ENCODE results near the gene B4GALNT3. TPM values are rescaled to one million over a fixed set of nuclear protein-coding genes. Genes with fewer than 3 reads are reported as not detected.

B4GALNT3 gene
- total and polyA plus RNA-seq, 2 experiments from 2014 or later, result 2.8 to 15.8 TPM

DNA sequence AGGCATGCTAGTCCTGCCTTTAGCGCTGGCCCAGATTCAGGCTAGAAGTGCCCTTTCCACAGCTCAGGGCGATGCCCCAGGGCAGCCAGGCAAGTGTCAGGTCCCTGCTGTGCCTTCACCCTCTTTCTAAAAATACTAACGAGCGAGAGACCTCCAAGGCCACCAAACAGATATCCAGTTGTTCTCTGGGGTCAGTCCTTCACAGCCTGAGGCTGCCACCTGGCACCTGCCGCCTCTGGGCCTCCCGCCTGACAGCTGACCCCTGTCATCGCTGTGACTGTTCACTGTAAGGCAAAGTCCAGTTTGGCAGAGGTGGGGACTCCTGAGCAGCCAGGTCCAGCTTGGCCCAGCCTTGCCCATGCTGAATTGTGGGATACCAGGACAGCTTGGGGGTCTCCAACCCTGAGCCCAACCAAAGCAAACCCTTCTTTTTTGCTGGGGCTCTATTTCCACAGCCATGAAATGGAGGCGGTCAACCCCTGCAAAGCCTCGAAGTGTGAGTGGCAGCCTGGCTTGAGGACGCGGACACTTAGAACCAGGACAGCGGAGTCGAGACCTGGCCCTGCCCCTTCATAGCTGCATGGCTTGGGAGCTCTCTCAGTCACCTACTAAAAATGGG is 123.6 kb downstream of the B4GALNT3 start:
- H4K20me1 ChIP-seq (replicated peaks; ENCODE audit: insufficient read depth), result no peaks in the 10 kb centered on the region
- H3K9me2 ChIP-seq (ENCODE audit: insufficient read depth), result no peaks in the 10 kb centered on the region
- ATAC-seq, result no peak
- Mint-ChIP-seq H3K27ac (no peak overlapping the region), H3K4me1 (peaks cover 13% of the 10 kb centered on the region), H3K9me3 (peaks cover 4% of the 10 kb centered on the region; the same call in 2 of the 3 replicates), H3K36me3 (ENCODE audit: low read depth) (no peaks in the 10 kb centered on the region), H3K4me3 (no peak overlapping the region), H3K27me3 (ENCODE audit: insufficient read depth, low read depth, poor library complexity) (peaks cover 4% of the 10 kb centered on the region)
- H3K4me3 ChIP-seq, result no peak overlapping the region
- TF ChIP-seq, protein P1, sequence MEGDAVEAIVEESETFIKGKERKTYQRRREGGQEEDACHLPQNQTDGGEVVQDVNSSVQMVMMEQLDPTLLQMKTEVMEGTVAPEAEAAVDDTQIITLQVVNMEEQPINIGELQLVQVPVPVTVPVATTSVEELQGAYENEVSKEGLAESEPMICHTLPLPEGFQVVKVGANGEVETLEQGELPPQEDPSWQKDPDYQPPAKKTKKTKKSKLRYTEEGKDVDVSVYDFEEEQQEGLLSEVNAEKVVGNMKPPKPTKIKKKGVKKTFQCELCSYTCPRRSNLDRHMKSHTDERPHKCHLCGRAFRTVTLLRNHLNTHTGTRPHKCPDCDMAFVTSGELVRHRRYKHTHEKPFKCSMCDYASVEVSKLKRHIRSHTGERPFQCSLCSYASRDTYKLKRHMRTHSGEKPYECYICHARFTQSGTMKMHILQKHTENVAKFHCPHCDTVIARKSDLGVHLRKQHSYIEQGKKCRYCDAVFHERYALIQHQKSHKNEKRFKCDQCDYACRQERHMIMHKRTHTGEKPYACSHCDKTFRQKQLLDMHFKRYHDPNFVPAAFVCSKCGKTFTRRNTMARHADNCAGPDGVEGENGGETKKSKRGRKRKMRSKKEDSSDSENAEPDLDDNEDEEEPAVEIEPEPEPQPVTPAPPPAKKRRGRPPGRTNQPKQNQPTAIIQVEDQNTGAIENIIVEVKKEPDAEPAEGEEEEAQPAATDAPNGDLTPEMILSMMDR (conservative IDR thresholded peaks at IDR 0.05; ENCODE audit: low read depth in 2 of 2), result no peak
- no peak for TF ChIP-seq NANOG (IDR thresholded peaks at IDR 0.05; ENCODE audit: borderline replicate concordance)
- no peaks in the 10 kb centered on the region for H3K27me3 ChIP-seq (ENCODE audit: insufficient read depth)
- 0 out of 2 replicates have a peak, but pooled peaks cover 7% of the 10 kb centered on the region for H3K4me1 ChIP-seq (ENCODE audit: insufficient read depth)
- no peak overlapping the region for H3K4me2 ChIP-seq
- H2AFZ ChIP-seq, result no peak overlapping the region
- no peaks in the 10 kb centered on the region for H3K36me3 ChIP-seq (ENCODE audit: insufficient read depth)
- DNase-seq (ENCODE audit: low spot score), result no peak
- H3K27ac ChIP-seq (ENCODE audit: low read depth), result no peak overlapping the region
- H3K79me2 ChIP-seq (replicated peaks; ENCODE audit: insufficient read depth), result no peaks in the 10 kb centered on the region
- no peaks in the 10 kb centered on the region; the same call in 1 of the 2 replicates for H3F3A ChIP-seq (replicated peaks; ENCODE audit: low read depth)

DNA sequence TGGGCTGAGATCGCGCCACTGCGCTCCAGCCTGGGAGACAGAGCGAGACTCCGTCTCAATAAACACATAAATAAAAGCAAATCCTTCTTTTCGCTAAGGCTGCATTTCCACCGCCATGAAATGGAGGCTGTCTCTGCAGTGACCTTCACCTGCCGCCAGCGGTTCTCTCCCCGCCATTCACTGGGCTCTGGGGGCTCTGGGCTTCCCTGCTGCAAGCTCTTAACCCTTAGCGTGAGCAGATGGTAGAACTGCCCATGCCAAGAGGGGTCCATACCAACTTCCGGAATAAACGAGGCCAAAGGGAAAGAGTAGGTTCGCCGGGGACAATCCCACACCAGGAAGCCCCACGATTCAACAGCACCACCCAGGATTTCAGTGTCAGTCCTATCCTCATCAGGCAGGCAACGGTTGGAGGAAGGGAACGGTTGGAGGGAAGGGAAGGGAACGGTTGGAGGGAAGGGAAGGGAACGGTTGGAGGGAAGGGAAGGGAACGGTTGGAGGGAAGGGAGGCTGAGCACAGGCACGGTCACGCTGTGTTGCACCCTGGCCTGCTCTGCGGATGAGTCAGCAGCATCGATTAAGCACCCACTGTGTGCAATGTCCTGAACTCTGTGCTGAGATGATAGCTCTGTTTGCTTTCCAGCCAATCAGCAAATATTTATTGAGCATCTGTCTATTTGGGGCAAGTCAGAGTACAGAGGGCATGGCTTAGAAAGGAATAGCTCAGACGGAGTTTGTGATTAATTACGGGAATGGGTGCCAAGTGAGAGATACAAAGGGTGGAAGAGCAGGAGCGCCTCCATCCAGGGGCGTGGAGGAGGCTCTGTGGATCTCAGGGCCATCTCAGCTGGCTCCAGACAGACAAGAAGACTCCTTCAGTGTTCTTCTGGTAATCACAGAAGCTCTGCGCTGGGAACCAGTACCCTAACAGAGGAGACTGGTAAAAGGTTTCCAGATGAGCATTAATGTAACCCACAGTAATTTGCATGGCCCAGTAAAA is 125.6 kb downstream of the B4GALNT3 start:
- Histone ChIP-seq H4K20me1 (replicated peaks; ENCODE audit: insufficient read depth) (no peaks in the 10 kb centered on the region), H3K36me3 (ENCODE audit: insufficient read depth) (no peaks in the 10 kb centered on the region), H3K4me1 (ENCODE audit: insufficient read depth) (no peaks in the 10 kb centered on the region), H3K9me2 (ENCODE audit: insufficient read depth) (no peaks in the 10 kb centered on the region), H3F3A (replicated peaks; ENCODE audit: low read depth) (no peaks in the 10 kb centered on the region), H2AFZ (no peak overlapping the region), H3K27ac (ENCODE audit: low read depth) (no peak overlapping the region), H3K27me3 (ENCODE audit: insufficient read depth) (no peaks in the 10 kb centered on the region), H3K79me2 (replicated peaks; ENCODE audit: insufficient read depth) (no peaks in the 10 kb centered on the region), H3K4me2 (no peak overlapping the region), H3K4me3 (no peak overlapping the region)
- no peaks in the 10 kb centered on the region for H3K36me3 Mint-ChIP-seq (ENCODE audit: low read depth)
- ATAC-seq (no peak), DNase-seq (ENCODE audit: low spot score) (no peak)
- no peak overlapping the region for H3K27ac Mint-ChIP-seq
- no peaks in the 10 kb centered on the region; the same call in 2 of the 3 replicates for H3K4me1 Mint-ChIP-seq
- peaks cover 4% of the 10 kb centered on the region for H3K27me3 Mint-ChIP-seq (ENCODE audit: insufficient read depth, low read depth, poor library complexity)
- peaks cover 4% of the 10 kb centered on the region; the same call in 2 of the 3 replicates for H3K9me3 Mint-ChIP-seq
- no peak overlapping the region for H3K4me3 Mint-ChIP-seq
- TF ChIP-seq EZH2phosphoT487 (IDR thresholded peaks at IDR 0.05; ENCODE audit: unreplicated experiment) (no peak), EZH2 (IDR thresholded peaks at IDR 0.05; ENCODE audit: low read depth, unreplicated experiment) (no peak), ZNF114 (CRISPR knock-in tag; IDR thresholded peaks at IDR 0.05) (no peak), ZNF331 (CRISPR knock-in tag; IDR thresholded peaks at IDR 0.05; ENCODE audit: low read depth) (no peak), STAT1 (IDR thresholded peaks at IDR 0.05; ENCODE audit: unreplicated experiment) (no peak)
- TF ChIP-seq, protein P1 (conservative IDR thresholded peaks at IDR 0.05; ENCODE audit: low read depth in 2 of 2), result no peak
- TF ChIP-seq, protein P2, sequence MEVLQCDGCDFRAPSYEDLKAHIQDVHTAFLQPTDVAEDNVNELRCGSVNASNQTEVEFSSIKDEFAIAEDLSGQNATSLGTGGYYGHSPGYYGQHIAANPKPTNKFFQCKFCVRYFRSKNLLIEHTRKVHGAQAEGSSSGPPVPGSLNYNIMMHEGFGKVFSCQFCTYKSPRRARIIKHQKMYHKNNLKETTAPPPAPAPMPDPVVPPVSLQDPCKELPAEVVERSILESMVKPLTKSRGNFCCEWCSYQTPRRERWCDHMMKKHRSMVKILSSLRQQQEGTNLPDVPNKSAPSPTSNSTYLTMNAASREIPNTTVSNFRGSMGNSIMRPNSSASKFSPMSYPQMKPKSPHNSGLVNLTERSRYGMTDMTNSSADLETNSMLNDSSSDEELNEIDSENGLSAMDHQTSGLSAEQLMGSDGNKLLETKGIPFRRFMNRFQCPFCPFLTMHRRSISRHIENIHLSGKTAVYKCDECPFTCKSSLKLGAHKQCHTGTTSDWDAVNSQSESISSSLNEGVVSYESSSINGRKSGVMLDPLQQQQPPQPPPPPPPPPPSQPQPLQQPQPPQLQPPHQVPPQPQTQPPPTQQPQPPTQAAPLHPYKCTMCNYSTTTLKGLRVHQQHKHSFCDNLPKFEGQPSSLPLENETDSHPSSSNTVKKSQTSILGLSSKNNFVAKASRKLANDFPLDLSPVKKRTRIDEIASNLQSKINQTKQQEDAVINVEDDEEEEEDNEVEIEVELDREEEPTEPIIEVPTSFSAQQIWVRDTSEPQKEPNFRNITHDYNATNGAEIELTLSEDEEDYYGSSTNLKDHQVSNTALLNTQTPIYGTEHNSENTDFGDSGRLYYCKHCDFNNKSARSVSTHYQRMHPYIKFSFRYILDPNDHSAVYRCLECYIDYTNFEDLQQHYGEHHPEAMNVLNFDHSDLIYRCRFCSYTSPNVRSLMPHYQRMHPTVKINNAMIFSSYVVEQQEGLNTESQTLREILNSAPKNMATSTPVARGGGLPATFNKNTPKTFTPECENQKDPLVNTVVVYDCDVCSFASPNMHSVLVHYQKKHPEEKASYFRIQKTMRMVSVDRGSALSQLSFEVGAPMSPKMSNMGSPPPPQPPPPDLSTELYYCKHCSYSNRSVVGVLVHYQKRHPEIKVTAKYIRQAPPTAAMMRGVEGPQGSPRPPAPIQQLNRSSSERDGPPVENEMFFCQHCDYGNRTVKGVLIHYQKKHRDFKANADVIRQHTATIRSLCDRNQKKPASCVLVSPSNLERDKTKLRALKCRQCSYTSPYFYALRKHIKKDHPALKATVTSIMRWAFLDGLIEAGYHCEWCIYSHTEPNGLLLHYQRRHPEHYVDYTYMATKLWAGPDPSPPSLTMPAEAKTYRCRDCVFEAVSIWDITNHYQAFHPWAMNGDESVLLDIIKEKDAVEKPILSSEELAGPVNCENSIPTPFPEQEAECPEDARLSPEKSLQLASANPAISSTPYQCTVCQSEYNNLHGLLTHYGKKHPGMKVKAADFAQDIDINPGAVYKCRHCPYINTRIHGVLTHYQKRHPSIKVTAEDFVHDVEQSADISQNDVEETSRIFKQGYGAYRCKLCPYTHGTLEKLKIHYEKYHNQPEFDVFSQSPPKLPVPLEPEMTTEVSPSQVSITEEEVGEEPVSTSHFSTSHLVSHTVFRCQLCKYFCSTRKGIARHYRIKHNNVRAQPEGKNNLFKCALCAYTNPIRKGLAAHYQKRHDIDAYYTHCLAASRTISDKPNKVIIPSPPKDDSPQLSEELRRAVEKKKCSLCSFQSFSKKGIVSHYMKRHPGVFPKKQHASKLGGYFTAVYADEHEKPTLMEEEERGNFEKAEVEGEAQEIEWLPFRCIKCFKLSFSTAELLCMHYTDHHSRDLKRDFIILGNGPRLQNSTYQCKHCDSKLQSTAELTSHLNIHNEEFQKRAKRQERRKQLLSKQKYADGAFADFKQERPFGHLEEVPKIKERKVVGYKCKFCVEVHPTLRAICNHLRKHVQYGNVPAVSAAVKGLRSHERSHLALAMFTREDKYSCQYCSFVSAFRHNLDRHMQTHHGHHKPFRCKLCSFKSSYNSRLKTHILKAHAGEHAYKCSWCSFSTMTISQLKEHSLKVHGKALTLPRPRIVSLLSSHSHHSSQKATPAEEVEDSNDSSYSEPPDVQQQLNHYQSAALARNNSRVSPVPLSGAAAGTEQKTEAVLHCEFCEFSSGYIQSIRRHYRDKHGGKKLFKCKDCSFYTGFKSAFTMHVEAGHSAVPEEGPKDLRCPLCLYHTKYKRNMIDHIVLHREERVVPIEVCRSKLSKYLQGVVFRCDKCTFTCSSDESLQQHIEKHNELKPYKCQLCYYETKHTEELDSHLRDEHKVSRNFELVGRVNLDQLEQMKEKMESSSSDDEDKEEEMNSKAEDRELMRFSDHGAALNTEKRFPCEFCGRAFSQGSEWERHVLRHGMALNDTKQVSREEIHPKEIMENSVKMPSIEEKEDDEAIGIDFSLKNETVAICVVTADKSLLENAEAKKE (CRISPR knock-in tag; IDR thresholded peaks at IDR 0.05), result no peak
